Endothelial cell (in vitro differentiated cells): ENCODE measurements around the gene OXA1L. TPM values are rescaled to one million over a fixed set of nuclear protein-coding genes. Genes with fewer than 3 reads are reported as not detected.

Source experiments
- DNase-seq: peaks from one replicate; pipeline ENCODE4 v3.0.0; 2021; ENCODE audit warnings: low spot score
- H3K27ac Mint-ChIP-seq: one replicate; pipeline ENCODE4 v1.8.0; 2021; ENCODE audit warnings: mixed read lengths, inconsistent platforms; ENCODE audit not compliant: unreplicated experiment
- H3K27me3 Mint-ChIP-seq: one replicate; pipeline ENCODE4 v1.8.0; 2021; ENCODE audit warnings: mild to moderate bottlenecking, moderate library complexity, mixed read lengths, inconsistent platforms; ENCODE audit not compliant: unreplicated experiment
- H3K36me3 Mint-ChIP-seq: one replicate; pipeline ENCODE4 v1.8.0; 2021; ENCODE audit warnings: mild to moderate bottlenecking, low read depth, mixed read lengths, inconsistent platforms; ENCODE audit not compliant: unreplicated experiment
- H3K4me1 Mint-ChIP-seq: one replicate; pipeline ENCODE4 v1.8.0; 2021; ENCODE audit warnings: mild to moderate bottlenecking, mixed read lengths, inconsistent platforms; ENCODE audit not compliant: unreplicated experiment
- H3K4me3 Mint-ChIP-seq: one replicate; pipeline ENCODE4 v1.8.0; 2021; ENCODE audit warnings: mild to moderate bottlenecking, mixed read lengths, inconsistent platforms; ENCODE audit not compliant: unreplicated experiment
- H3K9me3 Mint-ChIP-seq: one replicate; pipeline ENCODE4 v1.8.0; 2021; ENCODE audit warnings: mixed read lengths, inconsistent platforms; ENCODE audit not compliant: unreplicated experiment
- CTCF ChIP-seq: fragments of 200-600 bp; sonication (generic); IDR thresholded peaks from one replicate; pipeline ENCODE4 v1.5.0; 2021; ENCODE audit warnings: antibody characterized with exemption; ENCODE audit not compliant: unreplicated experiment
- total RNA-seq: library from RNA; stranded (reverse); fragmentation: NEBNext Ultra II Directional; extraction: Animal tissue kit (Norgen Biotek cat#: 25700); gene quantifications from one replicate; pipeline ENCODE4 v1.2.1, GENCODE V29; 2021; ENCODE audit not compliant: unreplicated experiment

The OXA1L gene
- total RNA-seq, 1 donor from 2014 or later = 168 TPM

GRCh38 chr14:22780105-22780679 is 13.7 kb downstream of the OXA1L start:
- Mint-ChIP-seq H3K4me3 (no peak overlapping the region), H3K9me3 (no peaks in the 10 kb centered on the region)

GRCh38 chr14:22780941-22781300 is 14.4 kb downstream of the OXA1L start:
- Mint-ChIP-seq H3K36me3 (no peaks in the 10 kb centered on the region), H3K4me3 (no peak overlapping the region), H3K9me3 (no peaks in the 10 kb centered on the region), H3K27me3 (peaks cover 3% of the 10 kb centered on the region), H3K4me1 (peaks cover 33% of the 10 kb centered on the region), H3K27ac (peak overlapping the region; percentile 42)
- no peak for TF ChIP-seq CTCF
- DNase-seq = no peak

More at GRCh38 chr14:22780105-22780679, 13.7 kb downstream of the OXA1L start:
- H3K36me3 Mint-ChIP-seq = no peaks in the 10 kb centered on the region
- no peak for TF ChIP-seq CTCF
- no peak for DNase-seq
- peaks cover 3% of the 10 kb centered on the region for H3K27me3 Mint-ChIP-seq
- peaks cover 33% of the 10 kb centered on the region for H3K4me1 Mint-ChIP-seq
- peak overlapping the region; percentile 22 for H3K27ac Mint-ChIP-seq

GRCh38 chr14:22781301-22781991 is 15.0 kb downstream of the OXA1L start:
- Mint-ChIP-seq H3K4me1 (peaks cover 36% of the 10 kb centered on the region), H3K9me3 (no peaks in the 10 kb centered on the region), H3K4me3 (no peak overlapping the region), H3K36me3 (no peaks in the 10 kb centered on the region), H3K27ac (peak overlapping the region; percentile 42), H3K27me3 (peaks cover 3% of the 10 kb centered on the region)
- TF ChIP-seq CTCF = no peak
- DNase-seq = no peak

- Mint-ChIP-seq H3K27me3 (peaks cover 3% of the 10 kb centered on the region), H3K9me3 (no peaks in the 10 kb centered on the region), H3K27ac (no peak overlapping the region), H3K36me3 (no peaks in the 10 kb centered on the region), H3K4me3 (no peak overlapping the region), H3K4me1 (peaks cover 13% of the 10 kb centered on the region)
- DNase-seq = no peak
- TF ChIP-seq CTCF = no peak
These were observed 20.2 kb downstream of the OXA1L start for GRCh38 chr14:22786685-22787084.

GRCh38 chr14:22791301-22791700 is 24.8 kb downstream of the OXA1L start:
- Mint-ChIP-seq H3K36me3 (peaks cover 4% of the 10 kb centered on the region), H3K4me3 (no peak overlapping the region), H3K4me1 (peaks cover 2% of the 10 kb centered on the region), H3K27ac (no peak overlapping the region), H3K9me3 (no peaks in the 10 kb centered on the region), H3K27me3 (peaks cover 3% of the 10 kb centered on the region)
- DNase-seq = no peak
- TF ChIP-seq CTCF = no peak
